Endothelial cell (in vitro differentiated cells): ENCODE results near the gene REXO1. TPM values are rescaled to one million over a fixed set of nuclear protein-coding genes. Genes with fewer than 3 reads are reported as not detected.
A peak's percentile ranks its signal among the peaks of the same experiment; 100 is the strongest.

Source experiments
- DNase-seq: peaks from one replicate; pipeline ENCODE4 v3.0.0; 2021; ENCODE audit warnings: low spot score
- H3K27ac Mint-ChIP-seq: one replicate; pipeline ENCODE4 v1.8.0; 2021; ENCODE audit warnings: mixed read lengths, inconsistent platforms; ENCODE audit not compliant: unreplicated experiment
- H3K27me3 Mint-ChIP-seq: one replicate; pipeline ENCODE4 v1.8.0; 2021; ENCODE audit warnings: mild to moderate bottlenecking, moderate library complexity, mixed read lengths, inconsistent platforms; ENCODE audit not compliant: unreplicated experiment
- H3K36me3 Mint-ChIP-seq: one replicate; pipeline ENCODE4 v1.8.0; 2021; ENCODE audit warnings: mild to moderate bottlenecking, low read depth, mixed read lengths, inconsistent platforms; ENCODE audit not compliant: unreplicated experiment
- H3K4me1 Mint-ChIP-seq: one replicate; pipeline ENCODE4 v1.8.0; 2021; ENCODE audit warnings: mild to moderate bottlenecking, mixed read lengths, inconsistent platforms; ENCODE audit not compliant: unreplicated experiment
- H3K4me3 Mint-ChIP-seq: one replicate; pipeline ENCODE4 v1.8.0; 2021; ENCODE audit warnings: mild to moderate bottlenecking, mixed read lengths, inconsistent platforms; ENCODE audit not compliant: unreplicated experiment
- H3K9me3 Mint-ChIP-seq: one replicate; pipeline ENCODE4 v1.8.0; 2021; ENCODE audit warnings: mixed read lengths, inconsistent platforms; ENCODE audit not compliant: unreplicated experiment
- CTCF ChIP-seq: fragments of 200-600 bp; sonication (generic); IDR thresholded peaks from one replicate; pipeline ENCODE4 v1.5.0; 2021; ENCODE audit warnings: antibody characterized with exemption; ENCODE audit not compliant: unreplicated experiment
- total RNA-seq: library from RNA; stranded (reverse); fragmentation: NEBNext Ultra II Directional; extraction: Animal tissue kit (Norgen Biotek cat#: 25700); gene quantifications from one replicate; pipeline ENCODE4 v1.2.1, GENCODE V29; 2021; ENCODE audit not compliant: unreplicated experiment

The REXO1 gene
- total RNA-seq, 1 donor from 2014 or later, result 48.1 TPM

- H3K27ac Mint-ChIP-seq, result no peak overlapping the region
- no peaks in the 10 kb centered on the region for H3K9me3 Mint-ChIP-seq
- peaks cover 22% of the 10 kb centered on the region for H3K4me1 Mint-ChIP-seq
- no peak overlapping the region for H3K4me3 Mint-ChIP-seq
- no peak for TF ChIP-seq CTCF
- H3K36me3 Mint-ChIP-seq, result peaks cover 3% of the 10 kb centered on the region
- peaks cover 16% of the 10 kb centered on the region for H3K27me3 Mint-ChIP-seq
- no peak for DNase-seq
Observed at GRCh38 chr19:1837222-1837565, 11.1 kb downstream of the REXO1 start.

- Mint-ChIP-seq H3K4me3 (peak overlapping the region; percentile 25), H3K36me3 (peaks cover 3% of the 10 kb centered on the region), H3K4me1 (peaks cover 21% of the 10 kb centered on the region), H3K27ac (no peak overlapping the region), H3K9me3 (no peaks in the 10 kb centered on the region), H3K27me3 (peaks cover 15% of the 10 kb centered on the region)
- DNase-seq, result no peak
- no peak for TF ChIP-seq CTCF
Observed at GRCh38 chr19:1836458-1837221, 11.6 kb downstream of the REXO1 start.

GRCh38 chr19:1833540-1833939 lies 14.7 kb downstream of the REXO1 start:
- no peak for TF ChIP-seq CTCF
- DNase-seq, result no peak
- H3K36me3 Mint-ChIP-seq, result peaks cover 12% of the 10 kb centered on the region
- no peak overlapping the region for H3K27ac Mint-ChIP-seq
- no peaks in the 10 kb centered on the region for H3K9me3 Mint-ChIP-seq
- peaks cover 5% of the 10 kb centered on the region for H3K4me1 Mint-ChIP-seq
- H3K4me3 Mint-ChIP-seq, result no peak overlapping the region
- H3K27me3 Mint-ChIP-seq, result peaks cover 13% of the 10 kb centered on the region

- no peak overlapping the region for H3K27ac Mint-ChIP-seq
- peaks cover 5% of the 10 kb centered on the region for H3K4me1 Mint-ChIP-seq
- peaks cover 12% of the 10 kb centered on the region for H3K36me3 Mint-ChIP-seq
- H3K27me3 Mint-ChIP-seq, result peaks cover 13% of the 10 kb centered on the region
- DNase-seq, result no peak
- H3K4me3 Mint-ChIP-seq, result no peak overlapping the region
- TF ChIP-seq CTCF, result no peak
- no peaks in the 10 kb centered on the region for H3K9me3 Mint-ChIP-seq
Observed at GRCh38 chr19:1832046-1832663, 16.1 kb downstream of the REXO1 start.

GRCh38 chr19:1830978-1831377 lies 17.3 kb downstream of the REXO1 start:
- no peaks in the 10 kb centered on the region for H3K9me3 Mint-ChIP-seq
- no peak overlapping the region for H3K4me3 Mint-ChIP-seq
- peaks cover 4% of the 10 kb centered on the region for H3K4me1 Mint-ChIP-seq
- TF ChIP-seq CTCF, result no peak
- H3K27ac Mint-ChIP-seq, result peak overlapping the region; percentile 38
- H3K27me3 Mint-ChIP-seq, result peaks cover 11% of the 10 kb centered on the region
- H3K36me3 Mint-ChIP-seq, result peaks cover 10% of the 10 kb centered on the region
- DNase-seq, result no peak
